ENCODE results near the gene DNPEP.

- TF ChIP-seq POLR2A (IDR thresholded peaks at IDR 0.05; ENCODE audit: low read depth, low read length) (no peak), TAF1 (IDR thresholded peaks at IDR 0.05; ENCODE audit: low read depth, low read length) (no peak), POLR2AphosphoS5 (IDR thresholded peaks at IDR 0.05; ENCODE audit: low read depth, low read length) (no peak), PAX5 (IDR thresholded peaks at IDR 0.05; ENCODE audit: insufficient read depth, low read length, severe bottlenecking) (no peak), SPI1 (IDR thresholded peaks at IDR 0.05; ENCODE audit: low read depth, low read length) (no peak), POU2F2 (IDR thresholded peaks at IDR 0.05; ENCODE audit: low read depth, low read length) (no peak)
Measured at GRCh38 chr2:219405958-219406860, 18.5 kb upstream of the DNPEP start.
